Hepatocyte (in vitro differentiated cells): ENCODE results near the gene SLC26A9.

ENCODE experiments used
- EZH2 ChIP-seq: fragments of 200-600 bp; sonication (generic); IDR thresholded peaks from 2 replicates; pipeline ENCODE4 v1.6.1; 2016; ENCODE audit warnings: antibody characterized with exemption, mild to moderate bottlenecking, borderline replicate concordance
- EZH2phosphoT487 ChIP-seq: fragments of 200-600 bp; sonication (generic); IDR thresholded peaks from one replicate; pipeline ENCODE4 v1.6.1; 2018; ENCODE audit warnings: antibody characterized with exemption, mild to moderate bottlenecking, low read depth, moderate library complexity; ENCODE audit not compliant: unreplicated experiment, severe bottlenecking
- TF ChIP-seq, protein P1 (sequence below): fragments of 200-600 bp; sonication (generic); IDR thresholded peaks from 2 replicates; pipeline ENCODE4 v1.5.1; 2016; ENCODE audit warnings: antibody characterized with exemption, mild to moderate bottlenecking; ENCODE audit not compliant: poor library complexity

DNA sequence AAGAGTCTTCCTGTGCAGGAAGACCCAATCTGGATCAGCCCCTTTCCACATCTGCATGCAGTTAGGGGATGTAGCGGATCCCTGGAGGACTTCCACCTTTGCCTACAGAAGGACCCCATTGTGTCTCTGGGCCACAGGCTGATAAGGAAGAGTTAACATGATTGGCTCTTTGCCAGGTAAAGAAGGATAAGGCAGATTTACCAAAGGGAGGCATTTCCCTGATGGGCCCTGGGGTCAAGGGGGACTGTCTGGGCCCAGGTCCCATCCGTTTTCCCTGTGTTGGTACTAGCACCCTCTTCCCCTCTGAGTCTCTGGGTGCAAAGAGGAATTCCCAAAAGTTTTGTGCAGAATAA, 29.1 kb downstream of the SLC26A9 start:
- TF ChIP-seq, protein P1, sequence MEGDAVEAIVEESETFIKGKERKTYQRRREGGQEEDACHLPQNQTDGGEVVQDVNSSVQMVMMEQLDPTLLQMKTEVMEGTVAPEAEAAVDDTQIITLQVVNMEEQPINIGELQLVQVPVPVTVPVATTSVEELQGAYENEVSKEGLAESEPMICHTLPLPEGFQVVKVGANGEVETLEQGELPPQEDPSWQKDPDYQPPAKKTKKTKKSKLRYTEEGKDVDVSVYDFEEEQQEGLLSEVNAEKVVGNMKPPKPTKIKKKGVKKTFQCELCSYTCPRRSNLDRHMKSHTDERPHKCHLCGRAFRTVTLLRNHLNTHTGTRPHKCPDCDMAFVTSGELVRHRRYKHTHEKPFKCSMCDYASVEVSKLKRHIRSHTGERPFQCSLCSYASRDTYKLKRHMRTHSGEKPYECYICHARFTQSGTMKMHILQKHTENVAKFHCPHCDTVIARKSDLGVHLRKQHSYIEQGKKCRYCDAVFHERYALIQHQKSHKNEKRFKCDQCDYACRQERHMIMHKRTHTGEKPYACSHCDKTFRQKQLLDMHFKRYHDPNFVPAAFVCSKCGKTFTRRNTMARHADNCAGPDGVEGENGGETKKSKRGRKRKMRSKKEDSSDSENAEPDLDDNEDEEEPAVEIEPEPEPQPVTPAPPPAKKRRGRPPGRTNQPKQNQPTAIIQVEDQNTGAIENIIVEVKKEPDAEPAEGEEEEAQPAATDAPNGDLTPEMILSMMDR = no peak
- no peak for TF ChIP-seq EZH2
- no peak for TF ChIP-seq EZH2phosphoT487
